Motor neuron (in vitro differentiated cells): ENCODE results near the gene KIR3DL3. TPM values are rescaled to one million over a fixed set of nuclear protein-coding genes. Genes with fewer than 3 reads are reported as not detected.
"Not testable (repeated sequence)": the region's sequence is repeated elsewhere in the genome, so short reads cannot be mapped to it uniquely, and the experiment has no call there.

Source experiments
- ATAC-seq, 8 experiments: fragments of 200-7000 bp; cut with Tn5 transposase; replicated peaks in 6 of 8; 2 replicates each; pipeline ENCODE4 v1.8.0; 2021; ENCODE audit warnings: mild to moderate bottlenecking in 8 of 8, moderate library complexity in 8 of 8
- H3K27ac ChIP-seq, 2 donors: fragments of 250-450 bp; sonication (Bioruptor Pico); 2 replicates each; pipeline ENCODE4 v1.9.0; 2021; ENCODE audit warnings: antibody characterized with exemption in 2 of 2, mild to moderate bottlenecking in 2 of 2, moderate library complexity in 1 of 2
- H3K4me1 ChIP-seq, 2 donors: fragments of 250-450 bp; sonication (Bioruptor Pico); replicated peaks in 1 of 2; 2 replicates each; pipeline ENCODE4 v1.6.1; 2021; ENCODE audit warnings: antibody characterized with exemption in 2 of 2, mild to moderate bottlenecking in 2 of 2, moderate library complexity in 1 of 2
- H3K4me3 ChIP-seq, 5 donors: fragments of 250-450 bp; sonication (Bioruptor Pico); 2 replicates each; pipeline ENCODE4 v1.9.0; 2021; ENCODE audit warnings: antibody characterized with exemption in 5 of 5, mild to moderate bottlenecking in 5 of 5, moderate library complexity in 4 of 5
- WGBS, 10 experiments: fragments of 450-650 bp; shearing (Covaris generic); methylation state at CpG; one replicate each; pipeline ENCODE4 v1.0.0; 2022; 5-methylcytosine and 5-hydroxymethylcytosine counted together
- in situ Hi-C, 9 experiments: fragments of 400-800 bp; cut with MboI; loops; one replicate each; pipeline ENCODE4 v1.15.0; 2021; ENCODE audit warnings: low sequenced_read_pairs in 9 of 9, low pct_unique_long_range_greater_than_20kb in 2 of 9; ENCODE audit not compliant: unreplicated experiment in 9 of 9
- total RNA-seq, 8 experiments: library from RNA; unstranded; fragments of 300-600 nt; gene quantifications; 2 replicates each; pipeline versions ENCODE4 v1.2.3 to v1.2.4, GENCODE V29; 2022

Gene KIR3DL3
- total RNA-seq, 8 experiments from 2014 or later, result 0.18 TPM; not detected in 7

GRCh38 chr19:54707962-54708361 is 16.3 kb upstream of the KIR3DL3 start:
- in situ Hi-C loops, result no loop called here
- H3K4me1 ChIP-seq, result no peaks in the 10 kb centered on the region
- H3K27ac ChIP-seq, result no peak overlapping the region
- WGBS, 10 experiments, result 0 to 60% (median 20%) methylated on average over 1 of the region's 4 CpGs; no CpG with 5 or more reads in 6 of the 10 experiments
- H3K4me3 ChIP-seq, result no peak overlapping the region
- ATAC-seq, result no peak

- no peak for ATAC-seq
- H3K4me3 ChIP-seq, result no peak overlapping the region
- in situ Hi-C loops, result no loop called here
- WGBS, 10 experiments, result 17 to 48% (median 23%) methylated on average over 2 to 5 of the region's 7 CpGs; no CpG with 5 or more reads in 7 of the 10 experiments
- H3K4me1 ChIP-seq, result no peaks in the 10 kb centered on the region
- H3K27ac ChIP-seq, result no peak overlapping the region
Observed at GRCh38 chr19:54708781-54709180, 15.5 kb upstream of the KIR3DL3 start.

- in situ Hi-C loops, result no loop called here
- no peak overlapping the region for H3K27ac ChIP-seq
- no peaks in the 10 kb centered on the region for H3K4me1 ChIP-seq
- no peak overlapping the region for H3K4me3 ChIP-seq
- ATAC-seq, result no peak
- 0 to 58% (median 16%) methylated on average over 1 to 9 of the region's 18 CpGs; no CpG with 5 or more reads in 3 of the 10 experiments for WGBS, 10 experiments
Observed at GRCh38 chr19:54709212-54709948, 14.9 kb upstream of the KIR3DL3 start.

GRCh38 chr19:54709956-54710355 is 14.3 kb upstream of the KIR3DL3 start:
- ATAC-seq, in situ Hi-C loops: not testable (repeated sequence)

GRCh38 chr19:54724644-54725043 is 402 bp downstream of the KIR3DL3 start:
- Histone ChIP-seq H3K4me1 (no peaks in the 10 kb centered on the region), H3K27ac (no peak overlapping the region), H3K4me3 (no peak overlapping the region)
- ATAC-seq, result no peak
- in situ Hi-C loops, result no loop called here
- 13 to 100% (median 25%) methylated on average over 1 to 3 of the region's 3 CpGs; no CpG with 5 or more reads in 3 of the 10 experiments for WGBS, 10 experiments

More at GRCh38 chr19:54709956-54710355, 14.3 kb upstream of the KIR3DL3 start:
- WGBS, 10 experiments, result 0% methylated on average over 1 of the region's 13 CpGs; no CpG with 5 or more reads in 9 of the 10 experiments
- not testable (repeated sequence) for H3K4me3 ChIP-seq, H3K4me1 ChIP-seq, H3K27ac ChIP-seq

- Histone ChIP-seq H3K4me3 (no peak overlapping the region), H3K4me1 (no peaks in the 10 kb centered on the region), H3K27ac (no peak overlapping the region)
- WGBS, 10 experiments, result 0 to 83% (median 21%) methylated on average over 1 to 4 of the region's 7 CpGs; no CpG with 5 or more reads in 5 of the 10 experiments
- in situ Hi-C loops, result no loop called here
- ATAC-seq, result no peak
Observed at GRCh38 chr19:54725321-54725720, 1.1 kb downstream of the KIR3DL3 start.

- Histone ChIP-seq H3K27ac (no peak overlapping the region), H3K4me1 (no peaks in the 10 kb centered on the region), H3K4me3 (no peak overlapping the region)
- 18 to 70% (median 44%) methylated on average over 1 to 5 of the region's 10 CpGs; no CpG with 5 or more reads in 4 of the 10 experiments for WGBS, 10 experiments
- no peak for ATAC-seq
- in situ Hi-C loops, result no loop called here
Observed at GRCh38 chr19:54727562-54727961, 3.3 kb downstream of the KIR3DL3 start.

- Histone ChIP-seq H3K27ac (no peak overlapping the region), H3K4me1 (no peaks in the 10 kb centered on the region), H3K4me3 (no peak overlapping the region)
- in situ Hi-C loops, result no loop called here
- WGBS, 10 experiments, result 0 to 20% (median 0%) methylated on average over 1 to 3 of the region's 3 CpGs; no CpG with 5 or more reads in 3 of the 10 experiments
- ATAC-seq, result no peak
Observed at GRCh38 chr19:54728167-54728566, 3.9 kb downstream of the KIR3DL3 start.

GRCh38 chr19:54729416-54730188 is 5.4 kb downstream of the KIR3DL3 start:
- in situ Hi-C loops, result no loop called here
- H3K4me1 ChIP-seq, result no peaks in the 10 kb centered on the region
- whole genome bisulfite sequencing, 10 experiments, result 0 to 83% (median 27%) methylated on average over 1 to 13 of the region's 15 CpGs; no CpG with 5 or more reads in 2 of the 10 experiments
- H3K4me3 ChIP-seq, result no peak overlapping the region
- ATAC-seq, result no peak
- H3K27ac ChIP-seq, result no peak overlapping the region

- ATAC-seq, result no peak
- Histone ChIP-seq H3K4me3 (no peak overlapping the region), H3K4me1 (no peaks in the 10 kb centered on the region), H3K27ac (no peak overlapping the region)
- 0 to 20% (median 5%) methylated on average over 1 to 8 of the region's 8 CpGs; no CpG with 5 or more reads in 1 of the 10 experiments for WGBS, 10 experiments
- in situ Hi-C loops, result no loop called here
Observed at GRCh38 chr19:54731191-54731590, 6.9 kb downstream of the KIR3DL3 start.

GRCh38 chr19:54738306-54738705 is 14.1 kb downstream of the KIR3DL3 start, which contains the start of gene KIR2DL3:
Gene KIR2DL3, plus strand, starts transcription at chr19:54738513. Its CDS starts 33 bp downstream, at chr19:54738546.
- ATAC-seq, H3K4me1 ChIP-seq, in situ Hi-C loops, H3K4me3 ChIP-seq, H3K27ac ChIP-seq: not testable (repeated sequence)
- WGBS, 10 experiments, result 45 to 64% (median 57%) methylated on average over 1 to 6 of the region's 16 CpGs; no CpG with 5 or more reads in 5 of the 10 experiments

GRCh38 chr19:54738715-54739114 is 14.5 kb downstream of the KIR3DL3 start:
- ATAC-seq, result no peak
- H3K4me3 ChIP-seq, result no peak overlapping the region
- in situ Hi-C loops, result no loop called here
- H3K27ac ChIP-seq, result no peak overlapping the region
- H3K4me1 ChIP-seq, result no peaks in the 10 kb centered on the region
- WGBS, 10 experiments, result 0 to 50% (median 35%) methylated on average over 1 of the region's 1 CpG; no CpG with 5 or more reads in 6 of the 10 experiments
